HepG2 (cell line): ENCODE results near the gene JOSD1. TPM values are rescaled to one million over a fixed set of nuclear protein-coding genes. Genes with fewer than 3 reads are reported as not detected.

ENCODE experiments used
- ATF7-NPFF ChIP-seq: sonication (generic); formaldehyde crosslinking; IDR thresholded peaks from 2 replicates; pipeline ENCODE4 v1.8.1; 2023; ENCODE audit warnings: mild to moderate bottlenecking, low read depth, missing genetic modification reagents, moderate library complexity
- BCL6 ChIP-seq: IDR thresholded peaks from 2 replicates; pipeline ENCODE4 v1.6.1; 2016; ENCODE audit warnings: missing genetic modification reagents, missing compliant biosample characterization
- GATA4 ChIP-seq: sonication (generic); IDR thresholded peaks from 2 replicates; pipeline ENCODE4 v1.6.1; 2016; ENCODE audit warnings: antibody characterized with exemption, low read depth, borderline replicate concordance
- HMG20B ChIP-seq: conservative IDR thresholded peaks from 2 replicates; pipeline ENCODE4 v1.6.1; 2016; ENCODE audit warnings: missing genetic modification reagents, missing compliant biosample characterization
- HOXA9 ChIP-seq: sonication (generic); formaldehyde crosslinking; IDR thresholded peaks from 2 replicates; pipeline ENCODE4 v1.8.1; 2022; ENCODE audit warnings: missing genetic modification reagents, mild to moderate bottlenecking, moderate library complexity, borderline replicate concordance
- IRF1 ChIP-seq: sonication (generic); formaldehyde crosslinking; IDR thresholded peaks from 2 replicates; pipeline ENCODE4 v1.4.0; 2020; ENCODE audit warnings: low read depth, mild to moderate bottlenecking, missing genetic modification reagents
- KAT7 ChIP-seq: IDR thresholded peaks from 2 replicates; pipeline ENCODE4 v1.6.1; 2018; ENCODE audit warnings: borderline replicate concordance, missing compliant biosample characterization
- PATZ1 ChIP-seq: sonication (generic); formaldehyde crosslinking; IDR thresholded peaks from 2 replicates; pipeline ENCODE4 v1.4.0; 2020; ENCODE audit warnings: missing genetic modification reagents
- RBFOX2 ChIP-seq: fragments of 200-400 bp; formaldehyde crosslinking; IDR thresholded peaks from 2 replicates; pipeline ENCODE4 v1.6.1; 2017; ENCODE audit warnings: low read depth, mild to moderate bottlenecking, low read length
- REL ChIP-seq: sonication (generic); formaldehyde crosslinking; conservative IDR thresholded peaks from 2 replicates; pipeline ENCODE4 v1.8.0; 2022; ENCODE audit warnings: mild to moderate bottlenecking, missing genetic modification reagents, moderate library complexity
- REPIN1 ChIP-seq: sonication (generic); formaldehyde crosslinking; IDR thresholded peaks from 2 replicates; pipeline ENCODE4 v1.8.0; 2022; ENCODE audit warnings: missing genetic modification reagents, low read depth, mild to moderate bottlenecking, borderline replicate concordance
- SATB2 ChIP-seq: sonication (generic); formaldehyde crosslinking; IDR thresholded peaks from 2 replicates; pipeline ENCODE4 v1.5.0; 2020; ENCODE audit warnings: missing genetic modification reagents
- SETDB1 ChIP-seq: sonication (generic); formaldehyde crosslinking; IDR thresholded peaks from 2 replicates; pipeline ENCODE4 v1.5.1; 2020; ENCODE audit warnings: missing genetic modification reagents, mild to moderate bottlenecking, borderline replicate concordance
- SIX1 ChIP-seq: sonication (generic); formaldehyde crosslinking; IDR thresholded peaks from 2 replicates; pipeline ENCODE4 v1.4.0; 2020; ENCODE audit warnings: missing genetic modification reagents, borderline replicate concordance
- SMC3 ChIP-seq: IDR thresholded peaks from 2 replicates; pipeline ENCODE4 v1.6.1; 2011; ENCODE audit warnings: low read length, improper control_type of control experiment
- TAF15 ChIP-seq: fragments of 200-400 bp; formaldehyde crosslinking; IDR thresholded peaks from one replicate; pipeline ENCODE4 v1.6.1; 2018; ENCODE audit warnings: mild to moderate bottlenecking, low read depth, low read length; ENCODE audit not compliant: poor library complexity, severe bottlenecking
- U2AF2 ChIP-seq: fragments of 200-400 bp; formaldehyde crosslinking; IDR thresholded peaks from 2 replicates; pipeline ENCODE4 v1.6.1; 2017; ENCODE audit warnings: low read depth, mild to moderate bottlenecking, low read length
- ZBTB3 ChIP-seq: sonication (generic); formaldehyde crosslinking; IDR thresholded peaks from 2 replicates; pipeline ENCODE4 v1.4.0; 2020; ENCODE audit warnings: low read depth, mild to moderate bottlenecking, moderate library complexity, missing genetic modification reagents, borderline replicate concordance
- ZFP91 ChIP-seq: sonication (generic); formaldehyde crosslinking; IDR thresholded peaks from 2 replicates; pipeline ENCODE4 v1.9.0; 2022; ENCODE audit warnings: missing genetic modification reagents, mild to moderate bottlenecking, borderline replicate concordance
- ZNF12 ChIP-seq: sonication (generic); formaldehyde crosslinking; IDR thresholded peaks from 2 replicates; pipeline ENCODE4 v1.5.0; 2020; ENCODE audit warnings: missing genetic modification reagents
- ZNF263 ChIP-seq: sonication (generic); formaldehyde crosslinking; IDR thresholded peaks from 2 replicates; pipeline ENCODE4 v1.4.0; 2020; ENCODE audit warnings: missing genetic modification reagents
- ZNF274 ChIP-seq: sonication (generic); formaldehyde crosslinking; IDR thresholded peaks from 2 replicates; pipeline ENCODE4 v1.5.1; 2020; ENCODE audit warnings: mild to moderate bottlenecking, missing genetic modification reagents
- ZNF44 ChIP-seq: sonication (generic); formaldehyde crosslinking; IDR thresholded peaks from 2 replicates; pipeline ENCODE4 v1.5.1; 2020; ENCODE audit warnings: mild to moderate bottlenecking, missing genetic modification reagents
- polyA plus RNA-seq, 8 experiments: library from polyadenylated mRNA; depleted of rRNA in 3 of 8; stranded (reverse) in 7 of 8; unstranded in 1 of 8; fragments of >200 nt; fragmentation: Illumina TruSeq in 4 of 8; extraction: Trizol in 4 of 8; gene quantifications; 2 replicates each; pipeline versions ENCODE4 v1.2.1 to v1.2.3, GENCODE V29; 2011 to 2016; ENCODE audit warnings: low read depth in 4 of 8, missing spikeins in 1 of 8, mixed read lengths in 1 of 8; ENCODE audit not compliant: insufficient read depth in 1 of 8
- total RNA-seq, 5 experiments: library from RNA; depleted of rRNA; stranded (reverse); fragments of >200 nt; fragmentation: Illumina TruSeq; extraction: Trizol; gene quantifications; 2 replicates each; pipeline ENCODE4 v1.2.3, GENCODE V29; 2016; ENCODE audit warnings: low read depth in 1 of 5
- TF ChIP-seq, protein P1 (sequence below): sonication (generic); formaldehyde crosslinking; IDR thresholded peaks from 2 replicates; pipeline ENCODE4 v1.8.0; 2022; ENCODE audit warnings: missing genetic modification reagents, mild to moderate bottlenecking, inconsistent platforms, borderline replicate concordance

JOSD1 gene
- total and polyA plus RNA-seq, 2 of the 13 experiments (the other 11 are each of a cell fraction or from before 2014, with no cell fraction given) = 31.7 to 38.4 TPM

DNA sequence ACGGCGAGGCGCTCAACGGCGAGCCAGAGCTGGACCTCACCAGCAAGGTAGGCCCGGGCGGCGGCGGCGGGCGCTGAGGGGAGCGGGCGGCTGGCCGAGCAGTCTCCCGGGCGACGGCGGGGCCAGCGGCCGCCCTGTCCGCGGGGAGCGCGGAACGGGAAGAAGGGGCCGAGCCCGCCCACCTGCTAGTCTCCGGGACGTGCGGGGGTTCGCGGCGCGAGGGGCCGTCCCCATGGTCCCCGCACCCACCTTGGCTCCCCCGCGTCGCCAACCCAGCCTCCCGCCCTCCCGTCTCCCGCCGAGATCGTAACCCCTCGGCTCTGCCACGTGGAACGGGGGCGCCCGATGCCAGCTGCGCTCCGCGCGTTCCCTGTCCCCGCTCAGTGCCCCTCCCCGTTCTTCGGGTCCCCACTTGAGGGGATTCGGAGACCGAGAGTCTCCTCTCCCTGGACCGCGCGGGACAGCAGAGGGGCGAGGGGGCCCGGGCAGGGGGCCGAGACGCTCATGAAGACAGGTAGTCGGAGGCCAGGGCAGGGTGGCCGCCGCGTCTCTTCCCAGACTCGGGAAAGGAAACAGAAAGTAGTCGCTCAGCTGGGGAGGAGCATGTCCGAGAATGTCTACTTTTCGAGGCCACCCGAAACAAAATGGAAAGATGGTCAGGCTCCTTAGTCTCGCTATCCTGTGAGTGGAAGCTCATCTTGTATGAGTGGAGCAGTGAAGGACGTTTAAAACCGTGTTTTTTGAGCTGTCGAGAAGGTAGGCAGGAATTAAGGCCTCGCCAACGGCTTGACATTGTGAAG, 5.6 kb upstream of the JOSD1 start (continued):
- TF ChIP-seq IRF1 (CRISPR knock-in tag) (no peak), ZNF44 (CRISPR knock-in tag) (no peak), U2AF2 (no peak), HMG20B (0 out of 2 replicates have a peak, but pooled peaks have one; percentile 10), SETDB1 (CRISPR knock-in tag) (no peak), HOXA9 (CRISPR knock-in tag) (no peak), ZFP91 (CRISPR knock-in tag) (no peak), KAT7 (CRISPR knock-in tag) (peak; percentile 37; the same call in 1 of the 2 replicates), REL (CRISPR knock-in tag) (no peak), PATZ1 (CRISPR knock-in tag) (peak; percentile 63), REPIN1 (CRISPR knock-in tag) (no peak), ZBTB3 (no peak), SIX1 (CRISPR knock-in tag) (no peak), GATA4 (no peak), ZNF263 (CRISPR knock-in tag) (no peak), RBFOX2 (peak; percentile 60), ZNF274 (CRISPR knock-in tag) (no peak), ZNF12 (CRISPR knock-in tag) (no peak), ATF7-NPFF (0 out of 2 replicates have a peak, but pooled peaks have one; percentile 26), SMC3 (no peak), TAF15 (no peak), SATB2 (CRISPR knock-in tag) (no peak), BCL6 (no peak)
- TF ChIP-seq, protein P1, sequence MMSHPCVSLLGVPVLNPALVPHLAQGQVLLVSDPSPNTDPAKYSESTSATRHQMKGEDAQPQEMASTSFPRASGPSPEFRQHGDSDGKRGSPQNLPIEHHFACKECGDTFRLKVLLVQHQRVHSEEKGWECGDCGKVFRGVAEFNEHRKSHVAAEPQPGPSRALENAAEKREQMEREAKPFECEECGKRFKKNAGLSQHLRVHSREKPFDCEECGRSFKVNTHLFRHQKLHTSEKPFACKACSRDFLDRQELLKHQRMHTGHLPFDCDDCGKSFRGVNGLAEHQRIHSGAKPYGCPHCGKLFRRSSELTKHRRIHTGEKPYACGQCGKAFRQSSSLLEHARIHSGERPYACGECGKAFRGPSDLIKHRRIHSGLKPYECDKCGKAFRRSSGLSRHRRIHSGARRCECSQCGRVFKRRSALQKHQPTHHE (CRISPR knock-in tag) = no peak
